DND-41 (cell line): ENCODE results near the gene SEC61B.

Experiments
- EZH2 ChIP-seq: IDR thresholded peaks from 3 replicates; pipeline ENCODE4 v1.6.1; 2012; ENCODE audit warnings: borderline replicate concordance, low read depth, mild to moderate bottlenecking, moderate library complexity, low read length, inconsistent platforms; ENCODE audit not compliant: severe bottlenecking
- TF ChIP-seq, protein P1 (sequence below): IDR thresholded peaks from 2 replicates; pipeline ENCODE4 v1.5.1; 2012; ENCODE audit warnings: borderline replicate concordance, low read length, moderate library complexity, mild to moderate bottlenecking; ENCODE audit not compliant: poor library complexity, severe bottlenecking; ENCODE audit errors: extremely low read depth

- TF ChIP-seq, protein P1, sequence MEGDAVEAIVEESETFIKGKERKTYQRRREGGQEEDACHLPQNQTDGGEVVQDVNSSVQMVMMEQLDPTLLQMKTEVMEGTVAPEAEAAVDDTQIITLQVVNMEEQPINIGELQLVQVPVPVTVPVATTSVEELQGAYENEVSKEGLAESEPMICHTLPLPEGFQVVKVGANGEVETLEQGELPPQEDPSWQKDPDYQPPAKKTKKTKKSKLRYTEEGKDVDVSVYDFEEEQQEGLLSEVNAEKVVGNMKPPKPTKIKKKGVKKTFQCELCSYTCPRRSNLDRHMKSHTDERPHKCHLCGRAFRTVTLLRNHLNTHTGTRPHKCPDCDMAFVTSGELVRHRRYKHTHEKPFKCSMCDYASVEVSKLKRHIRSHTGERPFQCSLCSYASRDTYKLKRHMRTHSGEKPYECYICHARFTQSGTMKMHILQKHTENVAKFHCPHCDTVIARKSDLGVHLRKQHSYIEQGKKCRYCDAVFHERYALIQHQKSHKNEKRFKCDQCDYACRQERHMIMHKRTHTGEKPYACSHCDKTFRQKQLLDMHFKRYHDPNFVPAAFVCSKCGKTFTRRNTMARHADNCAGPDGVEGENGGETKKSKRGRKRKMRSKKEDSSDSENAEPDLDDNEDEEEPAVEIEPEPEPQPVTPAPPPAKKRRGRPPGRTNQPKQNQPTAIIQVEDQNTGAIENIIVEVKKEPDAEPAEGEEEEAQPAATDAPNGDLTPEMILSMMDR: no peak
- TF ChIP-seq EZH2: no peak
These were observed 11.5 kb upstream of the SEC61B start for GRCh38 chr9:99210572-99210971.
